ENCODE data around the gene CENPO. TPM values are rescaled to one million over a fixed set of nuclear protein-coding genes. Genes with fewer than 3 reads are reported as not detected.

CENPO gene
- total RNA-seq (2012; rRNA removed) (24.2 and 27.2 TPM in 2 replicates), polyA plus RNA-seq (2012; rRNA removed) (20.1 and 21.7 TPM in 2 replicates), Bru-seq, nascent RNA (percentile 70 among the genes with signal in this experiment), BruChase-seq, experiment 1, labeled RNA remaining after a 6-hour chase (percentile 73 among the genes with signal in this experiment), BruChase-seq, experiment 2, labeled RNA remaining after a 2-hour chase (percentile 76 among the genes with signal in this experiment)
- 8.6 and 12.2 TPM in 2 replicates for polyA plus RNA-seq (2012; cell fraction: cytosol; rRNA removed)
- 21.5 and 31.5 TPM in 2 replicates for polyA plus RNA-seq (2012; cell fraction: nucleus; rRNA removed; ENCODE audit: low replicate concordance)
- long read RNA-seq, full-length matches to known transcripts, result 4 of 15 reads
- long read RNA-seq, partial matches to known transcripts, result 0 of 15 reads
- long read RNA-seq, other reads (novel, unspliced or antisense), result 11 of 15 reads

- Histone ChIP-seq H2AK9ac (replicated peaks; ENCODE audit: low read depth, low read length, poor library complexity) (peak within 1 kb of the TSS; percentile 99), H3K9ac (ENCODE audit: low read depth, low read length) (peak within 1 kb of the TSS; percentile 94), H3K36me3 (ENCODE audit: control insufficient read depth, insufficient read depth, low read length) (peaks cover 3% of the 10 kb centered on the region; the same call in 1 of the 2 replicates), H3K4me2 (ENCODE audit: low read depth, low read length) (peak within 1 kb of the TSS; percentile 95), H3K4me3 (ENCODE audit: insufficient read depth, low read depth, low read length) (peak within 1 kb of the TSS; percentile 75), H3K4me1 (ENCODE audit: control insufficient read depth, insufficient read depth, low read length) (peaks cover 2% of the 10 kb centered on the region), H4K91ac (ENCODE audit: insufficient read depth, low read depth, low read length) (peak within 1 kb of the TSS; percentile 100), H3K79me1 (ENCODE audit: low read depth in 1 of 2, low read length in 2 of 2) (peaks cover 30 to 49% of the 10 kb centered on the region in 2 experiments), H4K5ac (ENCODE audit: low read depth, low read length) (peak within 1 kb of the TSS; percentile 98), H3K23ac (ENCODE audit: low read depth, low read length) (peak within 1 kb of the TSS; percentile 100), H2AK5ac (ENCODE audit: low read depth, low read length) (peak within 1 kb of the TSS; percentile 77), H3K14ac (replicated peaks; ENCODE audit: low read depth, low read length) (peak within 1 kb of the TSS; percentile 100), H2BK20ac (ENCODE audit: low read depth, low read length) (peak within 1 kb of the TSS; percentile 97), H3K9me1 (ENCODE audit: insufficient read depth, low read length) (peaks cover 9% of the 10 kb centered on the region), H2BK15ac (ENCODE audit: low read depth, low read length) (peak within 1 kb of the TSS; percentile 100; the same call in 2 of the 3 replicates), H4K8ac (ENCODE audit: low read depth in 2 of 2, low read length in 2 of 2) (peak within 1 kb of the TSS; percentile 92 to 99), H2AFZ (replicated peaks; ENCODE audit: low read length, poor library complexity) (peak within 1 kb of the TSS; percentile 100), H3K27me3 (ENCODE audit: control insufficient read depth, insufficient read depth, low read length) (no peaks in the 10 kb centered on the region), H3K56ac (ENCODE audit: extremely low read depth, insufficient read depth, low read length) (peak within 1 kb of the TSS; percentile 99), H2BK5ac (ENCODE audit: low read depth, low read length, poor library complexity, severe bottlenecking) (peak within 1 kb of the TSS; percentile 98), H3K27ac (ENCODE audit: insufficient read depth, low read length) (peak within 1 kb of the TSS; percentile 96), H3K9me3 (ENCODE audit: control insufficient read depth, insufficient read depth, low read length) (no peaks in the 10 kb centered on the region), H3K18ac (ENCODE audit: low read depth, low read length) (peak within 1 kb of the TSS; percentile 98), H4K20me1 (ENCODE audit: insufficient read depth, low read length) (no peaks in the 10 kb centered on the region), H2BK120ac (ENCODE audit: low read depth, low read length) (peak within 1 kb of the TSS; percentile 100), H3K4ac (ENCODE audit: low read depth, low read length) (peak within 1 kb of the TSS; percentile 100)
- intact Hi-C loops (cut with micrococcal nuclease), result loop anchor here (1.0 to 5.0 kb wide), 2 partner anchors 33 to 301 kb away; partner anchors contain the start of gene NCOA1
- 0% methylated on average over 35 of the region's 74 CpGs; no CpG with 5 or more reads in 1 of the 2 experiments for WGBS, 2 experiments (ENCODE audit: extremely low coverage in 2 of 2, insufficient read length in 1 of 2)
- no TSS peak for BruUV-seq (replicated peaks)
- ATAC-seq (ENCODE audit: low read depth) (peak; percentile 98), DNase-seq (peak; percentile 96)
- dilution Hi-C loops (cut with HindIII; ENCODE audit: low sequenced_read_pairs, unreplicated experiment), result no loop called here
- ChIA-PET CTCF (interaction anchor here (0.7 to 1.2 kb wide), 3 partner anchors 20 to 373 kb away, joined by 3 to 5 read pairs (median 3); no protein-coding TSS in a partner anchor), POLR2A (ENCODE audit: unreplicated experiment) (interaction anchor here (1.3 kb wide), 1 partner anchor 31 kb away, joined by 5 read pairs; no protein-coding TSS in a partner anchor)
- in situ Hi-C loops (cut with MboI; ENCODE audit: low sequenced_read_pairs), result no loop called here
- TF ChIP-seq BHLHE40 (IDR thresholded peaks at IDR 0.05; ENCODE audit: low read depth, low read length), result no peak
- peak; percentile 48 for TF ChIP-seq RAD21 (IDR thresholded peaks at IDR 0.05; ENCODE audit: low read length)
- TF ChIP-seq MXI1 (IDR thresholded peaks at IDR 0.05; ENCODE audit: borderline replicate concordance, low read depth, low read length), result peak; percentile 75
- TF ChIP-seq MAZ (IDR thresholded peaks at IDR 0.05; ENCODE audit: borderline replicate concordance, low read depth, low read length), result peak; percentile 57; the same call in 1 of the 2 replicates
- TF ChIP-seq SMC3 (IDR thresholded peaks at IDR 0.05; ENCODE audit: low read depth, low read length), result peak; percentile 48
- peak; percentile 79; the same call in 1 of the 2 replicates for TF ChIP-seq POLR2A (IDR thresholded peaks at IDR 0.05; ENCODE audit: low read depth, low read length)
- no peak for TF ChIP-seq RCOR1 (IDR thresholded peaks at IDR 0.05; ENCODE audit: insufficient replicate concordance, low read length)
- no peak for TF ChIP-seq CHD1 (IDR thresholded peaks at IDR 0.05; ENCODE audit: low read depth, low read length)
- no peak for TF ChIP-seq MAFK (IDR thresholded peaks at IDR 0.05; ENCODE audit: low read depth, low read length)
- TF ChIP-seq USF2 (IDR thresholded peaks at IDR 0.05; ENCODE audit: low read depth, low read length), result no peak
- TF ChIP-seq CEBPB (IDR thresholded peaks at IDR 0.05; ENCODE audit: low read depth, low read length), result no peak
- no peak for TF ChIP-seq ELK1 (IDR thresholded peaks at IDR 0.05; ENCODE audit: borderline replicate concordance, low read depth, low read length)
- no peak for TF ChIP-seq RFX5 (IDR thresholded peaks at IDR 0.05; ENCODE audit: low read depth, low read length)
Measured at GRCh38 chr2:24792874-24793760, at the start of gene CENPO, which contains the start of gene PTRHD1. TSS of gene CENPO (plus strand) at chr2:24793425. CDS start at chr2:24793920, 495 bp downstream. TSS of gene PTRHD1 (minus strand) at chr2:24793391. CDS start at chr2:24793377, 14 bp downstream.
